Measurements from ENCODE around the gene ZNF576. TPM values are rescaled to one million over a fixed set of nuclear protein-coding genes. Genes with fewer than 3 reads are reported as not detected.
"Not testable (repeated sequence)": the region's sequence is repeated elsewhere in the genome, so short reads cannot be mapped to it uniquely, and the experiment has no call there.

Gene ZNF576, protein sequence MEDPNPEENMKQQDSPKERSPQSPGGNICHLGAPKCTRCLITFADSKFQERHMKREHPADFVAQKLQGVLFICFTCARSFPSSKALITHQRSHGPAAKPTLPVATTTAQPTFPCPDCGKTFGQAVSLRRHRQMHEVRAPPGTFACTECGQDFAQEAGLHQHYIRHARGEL
- total RNA-seq (2014; rRNA removed; shearing (Covaris generic)), result 15.5 and 16.3 TPM in 2 replicates

- DNase-seq (ENCODE audit: low read depth), result peak; percentile 99
Measured at GRCh38 chr19:43595999-43596841, at the start of gene ZNF576, which contains the start of gene IRGQ. ZNF576 (plus strand) TSS chr19:43596595; CDS start chr19:43597109, 514 bp downstream. IRGQ (minus strand) TSS chr19:43596134; CDS start chr19:43595338, 796 bp downstream.

DNA sequence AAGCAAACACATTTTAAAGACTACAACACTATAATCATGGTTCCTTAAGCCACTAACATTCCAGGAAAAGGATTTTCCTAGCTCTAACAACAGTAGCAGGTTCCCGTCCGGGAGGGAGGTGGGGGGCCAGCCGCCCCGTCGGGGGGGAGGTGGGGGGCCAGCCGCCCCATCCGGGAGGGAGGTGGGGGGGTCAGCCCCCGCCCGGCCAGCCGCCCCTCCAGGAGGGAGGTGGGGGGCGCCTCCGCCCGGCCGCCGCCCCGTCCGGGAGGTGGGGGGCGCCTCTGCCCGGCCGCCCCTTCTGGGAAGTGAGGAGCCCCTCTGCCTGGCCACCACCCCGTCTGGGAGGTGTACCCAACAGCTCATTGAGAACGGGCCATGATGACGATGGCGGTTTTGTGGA, 48.5 kb upstream of the ZNF576 start:
- not testable (repeated sequence) for DNase-seq (ENCODE audit: low read depth)

DNA sequence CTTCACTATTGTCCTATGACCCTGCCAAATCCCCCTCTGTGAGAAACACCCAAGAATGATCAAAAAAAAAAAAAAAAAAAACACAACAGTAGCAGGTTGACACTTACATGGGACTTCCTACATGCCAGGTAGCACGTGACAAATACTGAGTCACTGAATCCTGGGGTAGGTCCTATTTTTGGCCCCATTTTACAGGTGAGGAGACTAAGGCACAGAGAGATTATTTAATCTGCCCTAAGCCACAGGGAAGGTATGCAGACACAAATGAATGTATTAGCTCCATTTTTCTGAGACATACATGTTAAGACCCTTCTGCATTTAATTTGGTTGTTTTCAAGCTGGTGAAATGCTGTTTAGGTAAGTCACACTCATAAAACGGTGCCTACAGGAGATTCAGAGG, 47.7 kb upstream of the ZNF576 start:
- DNase-seq (ENCODE audit: low read depth), result no peak

GRCh38 chr19:43551399-43552197, 44.8 kb upstream of the ZNF576 start:
- DNase-seq (ENCODE audit: low read depth), result no peak

GRCh38 chr19:43552198-43552450, 44.3 kb upstream of the ZNF576 start:
- no peak for DNase-seq (ENCODE audit: low read depth)

GRCh38 chr19:43552616-43553015, 43.8 kb upstream of the ZNF576 start:
- DNase-seq (ENCODE audit: low read depth), result no peak

- no peak for DNase-seq (ENCODE audit: low read depth)
Measured at GRCh38 chr19:43553656-43554055, 42.7 kb upstream of the ZNF576 start.

- no peak for DNase-seq (ENCODE audit: low read depth)
Measured at GRCh38 chr19:43554317-43554895, 42.0 kb upstream of the ZNF576 start.

DNA sequence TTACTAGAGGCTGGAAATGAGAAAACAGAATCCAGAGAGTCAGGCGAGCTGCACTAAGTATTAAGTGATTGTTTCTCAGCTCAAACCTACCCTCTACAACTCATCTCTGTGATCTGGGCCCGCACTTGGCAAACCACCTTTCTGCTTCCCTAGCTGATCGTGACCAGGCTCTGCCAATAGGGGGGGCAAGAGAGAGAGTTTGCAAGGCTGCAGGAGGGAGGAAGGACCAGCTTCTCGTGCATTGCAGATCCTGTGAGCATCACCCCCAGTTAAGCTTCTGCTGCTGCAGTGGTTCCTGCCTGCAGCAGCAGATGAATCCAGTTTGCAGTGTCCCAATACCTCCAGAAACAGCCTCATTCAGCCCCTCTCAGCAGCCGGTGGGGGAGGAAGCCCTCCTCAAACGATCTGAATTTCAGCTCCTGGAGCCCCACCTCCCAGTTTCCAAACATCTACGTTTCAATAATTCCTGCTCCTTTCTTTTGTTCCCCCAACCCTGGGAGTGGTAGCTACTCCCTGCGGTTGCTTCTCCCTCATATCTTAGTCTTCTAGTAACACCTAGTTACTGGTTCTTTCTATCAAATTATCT, 41.1 kb upstream of the ZNF576 start:
- peak; percentile 65 for DNase-seq (ENCODE audit: low read depth)

DNA sequence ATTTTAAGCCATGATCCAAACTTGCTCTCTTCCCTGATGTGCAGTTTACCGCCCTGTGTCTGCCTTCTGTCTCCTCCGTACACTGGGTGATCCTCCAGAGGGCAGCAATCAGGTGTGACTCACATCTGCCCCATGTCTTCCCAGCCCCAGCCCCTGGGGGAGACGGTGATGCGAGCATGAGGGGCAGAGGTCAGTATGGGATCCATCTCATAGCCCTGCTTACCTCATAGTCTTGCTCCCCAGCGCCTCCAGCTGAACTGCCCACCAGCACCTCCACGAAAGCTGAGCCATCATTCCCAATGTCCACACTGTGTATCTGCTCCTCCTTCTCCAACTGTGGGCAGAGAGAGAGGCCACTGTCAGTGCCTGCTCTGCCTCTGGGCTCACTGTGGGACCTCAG, 35.7 kb upstream of the ZNF576 start:
- DNase-seq (ENCODE audit: low read depth), result peak; percentile 55

GRCh38 chr19:43561139-43561970, 35.0 kb upstream of the ZNF576 start:
- no peak for DNase-seq (ENCODE audit: low read depth)

DNA sequence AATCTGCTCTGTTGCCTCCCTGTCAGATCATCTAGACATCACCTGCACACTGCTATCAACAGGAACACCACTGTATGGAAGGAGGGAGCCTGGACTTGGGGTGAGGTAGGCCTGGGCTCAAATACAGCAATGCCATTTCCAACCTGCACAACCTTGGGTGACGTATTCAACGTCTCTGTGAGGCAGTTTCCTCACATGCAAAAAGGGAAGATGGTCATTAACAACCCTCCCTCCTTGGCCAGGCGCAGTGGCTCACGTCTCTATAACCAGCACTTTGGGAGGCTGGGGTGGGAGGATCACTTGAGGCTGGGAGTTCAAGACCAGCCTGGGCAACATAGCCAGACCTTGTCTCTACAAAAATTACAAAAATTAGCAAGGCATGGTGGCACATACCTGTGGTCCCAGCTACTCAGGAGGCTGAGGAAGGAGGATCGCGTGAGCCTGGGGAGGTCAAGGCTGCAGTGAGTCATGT, 34.1 kb upstream of the ZNF576 start:
- DNase-seq (ENCODE audit: low read depth), result no peak

DNA sequence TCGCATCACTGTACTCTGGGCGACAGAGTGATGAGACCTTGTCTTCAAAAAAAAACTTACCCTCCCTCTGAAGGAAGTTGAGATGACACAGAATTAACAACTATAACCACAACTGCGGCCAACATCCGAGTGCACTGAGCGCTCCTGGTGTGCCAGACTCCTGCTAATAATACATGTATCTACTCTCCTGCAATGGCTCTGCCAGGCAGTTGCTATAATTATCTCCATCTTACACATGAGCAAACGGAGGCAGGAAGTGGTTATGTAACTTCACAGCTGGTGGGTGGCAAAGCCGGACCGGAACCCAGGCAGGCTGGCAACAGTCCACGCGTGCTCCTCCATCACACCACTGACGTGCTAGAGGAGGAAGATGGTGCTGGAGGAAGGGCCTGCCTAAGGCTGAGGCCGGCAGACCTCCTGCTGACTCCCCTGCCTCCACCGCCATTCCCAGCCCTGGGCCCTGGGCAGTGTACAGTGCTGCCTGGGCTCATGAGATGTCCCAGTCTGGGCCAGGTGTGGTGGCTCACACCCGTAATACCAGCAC, 33.6 kb upstream of the ZNF576 start:
- peak; percentile 99 for DNase-seq (ENCODE audit: low read depth)

DNA sequence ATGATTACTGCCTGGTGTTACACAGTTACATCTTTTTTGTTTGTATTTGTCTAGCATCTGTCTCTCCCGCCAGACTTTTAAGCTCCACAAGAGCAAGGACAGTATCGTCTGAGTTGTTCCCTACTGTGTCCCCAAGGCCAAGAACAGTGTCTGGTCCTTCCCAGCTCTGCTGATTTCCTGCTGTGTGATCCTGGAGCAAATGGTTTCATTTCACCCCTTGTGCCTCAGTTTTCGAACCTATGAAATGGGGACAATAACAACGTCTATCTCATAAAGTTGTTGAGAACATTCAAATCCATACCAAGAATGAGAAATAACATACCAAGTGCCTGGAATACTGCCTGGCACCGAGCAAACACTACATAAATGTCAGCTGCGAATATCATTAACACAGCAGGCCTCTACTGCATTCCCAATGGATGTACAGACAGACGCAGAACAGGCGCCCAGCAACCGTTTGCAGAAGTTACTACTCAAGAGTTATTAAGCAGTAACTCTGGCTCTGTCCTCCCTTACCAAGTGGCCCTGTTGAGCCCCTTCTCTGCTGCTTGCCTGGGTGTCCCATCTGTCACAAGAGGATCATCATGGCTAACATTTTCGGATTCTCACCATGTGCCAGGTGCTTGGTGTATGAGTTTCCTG, 32.5 kb upstream of the ZNF576 start:
- no peak for DNase-seq (ENCODE audit: low read depth)

GRCh38 chr19:43564800-43565199, 31.6 kb upstream of the ZNF576 start:
- no peak for DNase-seq (ENCODE audit: low read depth)

- no peak for DNase-seq (ENCODE audit: low read depth)
Measured at GRCh38 chr19:43569657-43570056, 26.7 kb upstream of the ZNF576 start.

GRCh38 chr19:43570174-43570791, 26.1 kb upstream of the ZNF576 start:
- peak; percentile 61 for DNase-seq (ENCODE audit: low read depth)

DNA sequence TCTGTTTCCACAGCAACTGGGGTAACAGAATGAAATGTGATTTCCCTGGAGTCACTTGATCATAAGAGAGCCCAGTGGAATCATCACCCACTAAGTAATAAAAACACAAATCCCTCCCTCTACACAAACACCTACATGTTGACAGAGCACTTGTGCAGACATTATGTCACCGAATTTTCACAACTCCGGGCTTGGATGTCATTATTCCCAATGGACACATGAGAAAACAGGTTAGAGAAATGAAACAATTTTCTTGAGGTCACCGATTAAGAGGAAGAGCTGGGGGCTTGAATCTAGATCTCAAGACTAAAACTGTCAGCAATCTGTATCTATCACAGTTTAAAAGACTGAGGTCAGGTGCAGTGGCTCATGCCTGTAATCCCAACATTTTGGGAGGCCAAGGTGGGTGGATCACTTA, 24.2 kb upstream of the ZNF576 start:
- DNase-seq (ENCODE audit: low read depth), result peak; percentile 32

DNA sequence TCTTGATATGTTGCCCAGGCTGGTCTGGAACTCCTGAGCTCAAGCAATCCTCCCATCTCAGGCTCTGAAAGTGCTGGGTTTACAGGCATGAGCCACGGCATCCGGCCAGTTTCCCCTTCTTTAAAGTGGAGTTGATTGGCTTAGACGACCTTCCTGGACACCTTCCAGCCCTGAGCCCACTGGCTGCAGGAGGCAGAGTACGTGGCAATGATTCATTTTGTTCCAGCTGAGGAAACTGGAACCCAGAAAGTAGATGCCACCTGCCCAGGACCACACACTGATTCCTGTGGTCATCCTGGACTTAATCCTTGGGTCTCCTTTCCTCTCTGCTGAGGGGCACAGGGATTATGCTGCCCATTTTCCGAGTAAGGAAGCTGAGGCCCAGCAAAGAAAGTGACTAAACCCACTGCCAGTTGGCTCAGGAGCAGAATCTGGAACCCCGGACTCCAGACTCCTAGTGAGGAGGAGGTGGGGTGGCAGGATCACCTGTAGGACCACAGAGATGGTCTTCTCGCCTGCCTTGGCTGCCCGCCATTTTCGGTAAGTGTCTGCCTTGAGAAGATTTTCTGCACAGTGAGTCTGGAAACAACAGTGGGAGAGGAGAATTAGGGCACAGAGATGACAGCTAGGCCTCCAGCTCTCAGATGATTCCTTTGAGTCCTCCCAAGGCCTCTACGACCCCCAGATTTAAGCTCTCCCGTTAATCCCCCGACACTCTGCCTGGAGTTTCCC, 21.8 kb upstream of the ZNF576 start:
- DNase-seq (ENCODE audit: low read depth), result peak; percentile 91

Measured in M059J (cell line).